HepG2 (cell line): Measurements from ENCODE around the gene DNAJC2. TPM values are rescaled to one million over a fixed set of nuclear protein-coding genes. Genes with fewer than 3 reads are reported as not detected.

ENCODE experiments used
- ATF2 ChIP-seq: sonication (generic); formaldehyde crosslinking; IDR thresholded peaks from 2 replicates; pipeline ENCODE4 v1.4.0; 2020; ENCODE audit warnings: missing genetic modification reagents
- BCL6 ChIP-seq: IDR thresholded peaks from 2 replicates; pipeline ENCODE4 v1.6.1; 2016; ENCODE audit warnings: missing genetic modification reagents, missing compliant biosample characterization
- FLYWCH1 ChIP-seq: sonication (generic); formaldehyde crosslinking; IDR thresholded peaks from 2 replicates; pipeline ENCODE4 v1.8.1; 2023; ENCODE audit warnings: mild to moderate bottlenecking, missing genetic modification reagents
- HNRNPL ChIP-seq: fragments of 200-400 bp; formaldehyde crosslinking; IDR thresholded peaks from 2 replicates; pipeline ENCODE4 v1.6.1; 2017; ENCODE audit warnings: mild to moderate bottlenecking, low read depth, low read length
- MXI1 ChIP-seq: IDR thresholded peaks from 3 replicates; pipeline ENCODE4 v1.6.1; 2012; ENCODE audit warnings: low read depth, low read length, inconsistent platforms, borderline replicate concordance
- NFAT5 ChIP-seq: sonication (generic); formaldehyde crosslinking; IDR thresholded peaks from 2 replicates; pipeline ENCODE4 v1.4.0; 2020; ENCODE audit warnings: missing genetic modification reagents
- PHB2 ChIP-seq: fragments of 450-650 bp; IDR thresholded peaks from 2 replicates; pipeline ENCODE4 v1.6.1; 2018; ENCODE audit not compliant: partially characterized antibody
- PHF21A ChIP-seq: sonication (generic); formaldehyde crosslinking; IDR thresholded peaks from 2 replicates; pipeline ENCODE4 v1.5.0; 2020; ENCODE audit warnings: mild to moderate bottlenecking, missing genetic modification reagents
- RAD21 ChIP-seq: fragments of 450-650 bp; formaldehyde crosslinking; IDR thresholded peaks from 2 replicates; pipeline ENCODE4 v1.5.0; 2020; ENCODE audit warnings: mild to moderate bottlenecking
- ZHX1 ChIP-seq: sonication (generic); formaldehyde crosslinking; IDR thresholded peaks from 2 replicates; pipeline ENCODE4 v1.8.1; 2022; ENCODE audit warnings: low read depth, mild to moderate bottlenecking, missing genetic modification reagents
- ZNF180 ChIP-seq: sonication (generic); formaldehyde crosslinking; IDR thresholded peaks from 2 replicates; pipeline ENCODE4 v1.4.0; 2020; ENCODE audit warnings: low read depth, missing genetic modification reagents, borderline replicate concordance
- ZNF264 ChIP-seq: sonication (generic); formaldehyde crosslinking; IDR thresholded peaks from 2 replicates; pipeline ENCODE4 v1.4.0; 2020; ENCODE audit warnings: missing genetic modification reagents
- ZNF790 ChIP-seq: sonication (generic); formaldehyde crosslinking; IDR thresholded peaks from 2 replicates; pipeline ENCODE4 v1.8.0; 2022; ENCODE audit warnings: missing genetic modification reagents, mild to moderate bottlenecking, borderline replicate concordance
- ZNF891 ChIP-seq: sonication (generic); formaldehyde crosslinking; IDR thresholded peaks from 2 replicates; pipeline ENCODE4 v1.5.0; 2020; ENCODE audit warnings: mild to moderate bottlenecking, missing genetic modification reagents
- ZXDC ChIP-seq: sonication (generic); formaldehyde crosslinking; IDR thresholded peaks from 2 replicates; pipeline ENCODE4 v1.5.0; 2020; ENCODE audit warnings: mild to moderate bottlenecking, missing genetic modification reagents
- polyA plus RNA-seq, 8 experiments: library from polyadenylated mRNA; depleted of rRNA in 3 of 8; stranded (reverse) in 7 of 8; unstranded in 1 of 8; fragments of >200 nt; fragmentation: Illumina TruSeq in 4 of 8; extraction: Trizol in 4 of 8; gene quantifications; 2 replicates each; pipeline versions ENCODE4 v1.2.1 to v1.2.3, GENCODE V29; 2011 to 2016; ENCODE audit warnings: low read depth in 4 of 8, missing spikeins in 1 of 8, mixed read lengths in 1 of 8; ENCODE audit not compliant: insufficient read depth in 1 of 8
- total RNA-seq, 5 experiments: library from RNA; depleted of rRNA; stranded (reverse); fragments of >200 nt; fragmentation: Illumina TruSeq; extraction: Trizol; gene quantifications; 2 replicates each; pipeline ENCODE4 v1.2.3, GENCODE V29; 2016; ENCODE audit warnings: low read depth in 1 of 5

Gene DNAJC2
- total and polyA plus RNA-seq, 2 of the 13 experiments (the other 11 are each of a cell fraction or from before 2014, with no cell fraction given) = 19.6 to 42.0 TPM

- TF ChIP-seq MXI1 (peak; percentile 91; the same call in 2 of the 3 replicates), ZHX1 (peak; percentile 85; the same call in 1 of the 2 replicates), HNRNPL (0 out of 2 replicates have a peak, but pooled peaks have one; percentile 59), ZNF264 (CRISPR knock-in tag) (peak; percentile 95), FLYWCH1 (CRISPR knock-in tag) (0 out of 2 replicates have a peak, but pooled peaks have one; percentile 26), ZXDC (CRISPR knock-in tag) (peak; percentile 87; the same call in 1 of the 2 replicates), RAD21 (CRISPR knock-in tag) (peak; percentile 37; the same call in 1 of the 2 replicates), BCL6 (CRISPR knock-in tag) (peak; percentile 47), NFAT5 (CRISPR knock-in tag) (0 out of 2 replicates have a peak, but pooled peaks have one; percentile 66), ZNF891 (CRISPR knock-in tag) (peak; percentile 81; the same call in 1 of the 2 replicates), ZNF790 (CRISPR knock-in tag) (peak; percentile 94; the same call in 1 of the 2 replicates), PHB2 (no peak), ATF2 (CRISPR knock-in tag) (peak; percentile 77; the same call in 1 of the 2 replicates), ZNF180 (CRISPR knock-in tag) (0 out of 2 replicates have a peak, but pooled peaks have one; percentile 37), PHF21A (CRISPR knock-in tag) (peak; percentile 50; the same call in 1 of the 2 replicates)
Observed at GRCh38 chr7:103344453-103345149, at the start of gene DNAJC2 (continued).
